GM18502 (cell line): ENCODE measurements around the gene AGPS.

ENCODE experiments used
- ATAC-seq: cut with Tn5 transposase; IDR thresholded peaks from one replicate; pipeline ENCODE4 v1.9.1; 2021; ENCODE audit warnings: mild to moderate bottlenecking; ENCODE audit not compliant: unreplicated experiment, poor library complexity

The AGPS gene

GRCh38 chr2:177383935-177384334 is 8.6 kb upstream of the AGPS start:
- no peak for ATAC-seq

GRCh38 chr2:177385151-177385550 is 7.4 kb upstream of the AGPS start:
- no peak for ATAC-seq

- no peak for ATAC-seq
Measured at GRCh38 chr2:177391822-177392372, 676 bp upstream of the AGPS start.

- no peak for ATAC-seq
Measured at GRCh38 chr2:177393203-177393755, 706 bp downstream of the AGPS start.

- ATAC-seq = no peak
Measured at GRCh38 chr2:177393824-177394593, 1.4 kb downstream of the AGPS start.

- ATAC-seq = no peak
Measured at GRCh38 chr2:177394594-177394973, 2.0 kb downstream of the AGPS start.

GRCh38 chr2:177395351-177396065 is 2.9 kb downstream of the AGPS start:
- no peak for ATAC-seq

GRCh38 chr2:177396703-177397460 is 4.3 kb downstream of the AGPS start:
- ATAC-seq = no peak

GRCh38 chr2:177397481-177398289 is 5.1 kb downstream of the AGPS start:
- no peak for ATAC-seq

GRCh38 chr2:177398290-177398683 is 5.7 kb downstream of the AGPS start:
- no peak for ATAC-seq

- no peak for ATAC-seq
Measured at GRCh38 chr2:177398791-177399190, 6.2 kb downstream of the AGPS start.

GRCh38 chr2:177399376-177399775 is 6.8 kb downstream of the AGPS start:
- ATAC-seq = no peak

- no peak for ATAC-seq
Measured at GRCh38 chr2:177400337-177400923, 7.9 kb downstream of the AGPS start.

- ATAC-seq = no peak
Measured at GRCh38 chr2:177402096-177402495, 9.5 kb downstream of the AGPS start.

- ATAC-seq = no peak
Measured at GRCh38 chr2:177403838-177404237, 11.3 kb downstream of the AGPS start.

- no peak for ATAC-seq
Measured at GRCh38 chr2:177404243-177404642, 11.7 kb downstream of the AGPS start.

GRCh38 chr2:177405029-177405692 is 12.6 kb downstream of the AGPS start:
- no peak for ATAC-seq

- ATAC-seq = no peak
Measured at GRCh38 chr2:177406182-177406581, 13.6 kb downstream of the AGPS start.

- no peak for ATAC-seq
Measured at GRCh38 chr2:177407031-177407430, 14.5 kb downstream of the AGPS start.
